GM23338 (cell line): ENCODE measurements around the gene PCBP3. TPM values are rescaled to one million over a fixed set of nuclear protein-coding genes. Genes with fewer than 3 reads are reported as not detected.

Experiments
- ATAC-seq: fragments of 200-7000 bp; cut with Tn5 transposase; 3 replicates; pipeline ENCODE4 v1.9.1; 2020
- DNase-seq: peaks from one replicate; pipeline ENCODE4 v3.0.0-alpha.2; 2015; ENCODE audit warnings: low spot score
- H2AFZ ChIP-seq: fragments of 200-600 bp; sonication (generic); 2 replicates; pipeline ENCODE4 v1.8.0; 2016; ENCODE audit warnings: antibody characterized with exemption, mild to moderate bottlenecking, moderate library complexity
- H3F3A ChIP-seq: fragments of 200-600 bp; sonication (generic); replicated peaks from 2 replicates; pipeline ENCODE4 v1.8.0; 2017; ENCODE audit warnings: antibody characterized with exemption, mixed run types, low read depth
- H3K27ac ChIP-seq: fragments of 200-600 bp; sonication (generic); 2 replicates; pipeline ENCODE4 v1.6.1; 2016; ENCODE audit warnings: low read depth
- H3K27me3 ChIP-seq: fragments of 200-600 bp; sonication (generic); 2 replicates; pipeline ENCODE4 v1.8.0; 2016; ENCODE audit warnings: mild to moderate bottlenecking, mixed run types, moderate library complexity; ENCODE audit not compliant: insufficient read depth
- H3K36me3 ChIP-seq: fragments of 200-600 bp; sonication (generic); 2 replicates; pipeline ENCODE4 v1.8.0; 2016; ENCODE audit warnings: mild to moderate bottlenecking; ENCODE audit not compliant: insufficient read depth
- H3K4me1 ChIP-seq: fragments of 200-600 bp; sonication (generic); 2 replicates; pipeline ENCODE4 v1.8.0; 2016; ENCODE audit warnings: mild to moderate bottlenecking, moderate library complexity; ENCODE audit not compliant: insufficient read depth
- H3K4me2 ChIP-seq: fragments of 200-600 bp; sonication (generic); 2 replicates; pipeline ENCODE4 v1.7.1; 2017; ENCODE audit warnings: mixed run types
- H3K4me3 ChIP-seq: fragments of 200-600 bp; sonication (generic); 2 replicates; pipeline ENCODE4 v1.6.1; 2016; ENCODE audit warnings: mixed run types
- H3K79me2 ChIP-seq: fragments of 200-600 bp; sonication (generic); replicated peaks from 2 replicates; pipeline ENCODE4 v1.8.0; 2017; ENCODE audit warnings: mild to moderate bottlenecking; ENCODE audit not compliant: insufficient read depth
- H3K9me2 ChIP-seq: fragments of 200-600 bp; sonication (generic); 2 replicates; pipeline ENCODE4 v1.8.0; 2017; ENCODE audit not compliant: insufficient read depth
- H4K20me1 ChIP-seq: fragments of 200-600 bp; sonication (generic); replicated peaks from 2 replicates; pipeline ENCODE4 v1.8.0; 2017; ENCODE audit warnings: mild to moderate bottlenecking; ENCODE audit not compliant: insufficient read depth
- H3K27ac Mint-ChIP-seq: 2 replicates; pipeline ENCODE4 v1.8.0; 2020; ENCODE audit warnings: inconsistent platforms, mild to moderate bottlenecking, moderate library complexity, mixed read lengths
- H3K27me3 Mint-ChIP-seq: 3 replicates; pipeline ENCODE4 v1.8.0; 2022; ENCODE audit warnings: low read depth, mild to moderate bottlenecking, moderate library complexity, mixed read lengths, inconsistent platforms; ENCODE audit not compliant: insufficient read depth, poor library complexity
- H3K36me3 Mint-ChIP-seq: 3 replicates; pipeline ENCODE4 v1.8.0; 2021; ENCODE audit warnings: low read depth, mild to moderate bottlenecking, inconsistent platforms, moderate library complexity, mixed read lengths
- H3K4me1 Mint-ChIP-seq: 3 replicates; pipeline ENCODE4 v1.8.0; 2020; ENCODE audit warnings: mild to moderate bottlenecking, inconsistent platforms, mixed read lengths
- H3K4me3 Mint-ChIP-seq: 3 replicates; pipeline ENCODE4 v1.8.0; 2021; ENCODE audit warnings: moderate library complexity, mild to moderate bottlenecking, inconsistent platforms, mixed read lengths
- H3K9me3 Mint-ChIP-seq: 3 replicates; pipeline ENCODE4 v1.8.0; 2020; ENCODE audit warnings: moderate library complexity, mild to moderate bottlenecking, inconsistent platforms, mixed read lengths
- CREB1 ChIP-seq: fragments of 250-450 bp; sonication (Bioruptor Pico); IDR thresholded peaks from 2 replicates; pipeline ENCODE4 v1.5.0; 2020; ENCODE audit warnings: low read depth, mild to moderate bottlenecking, moderate library complexity
- CTCF ChIP-seq, 2 experiments: fragments of 200-600 bp in 1 of 2; sonication (generic) in 1 of 2; conservative IDR thresholded peaks; 2 replicates each; pipeline versions ENCODE4 v1.5.1 to v1.6.1; 2016 to 2017; ENCODE audit warnings: antibody characterized with exemption in 2 of 2, low read depth in 2 of 2, mild to moderate bottlenecking in 2 of 2, moderate library complexity in 1 of 2
- ETS1 ChIP-seq: IDR thresholded peaks from 2 replicates; pipeline ENCODE4 v1.6.1; 2016; ENCODE audit warnings: antibody characterized with exemption
- JUNB ChIP-seq: IDR thresholded peaks from one replicate; pipeline ENCODE4 v1.6.1; 2016; ENCODE audit warnings: antibody characterized with exemption; ENCODE audit not compliant: unreplicated experiment
- NANOG ChIP-seq: IDR thresholded peaks from 2 replicates; pipeline ENCODE4 v1.6.1; 2016; ENCODE audit warnings: antibody characterized with exemption, borderline replicate concordance
- ZNF114 ChIP-seq: fragments of 250-450 bp; sonication (Bioruptor Pico); IDR thresholded peaks from 2 replicates; pipeline ENCODE4 v1.5.0; 2020; ENCODE audit warnings: mild to moderate bottlenecking, moderate library complexity
- ZNF331 ChIP-seq: fragments of 250-450 bp; sonication (Bioruptor Pico); IDR thresholded peaks from 2 replicates; pipeline ENCODE4 v1.5.0; 2020; ENCODE audit warnings: low read depth, mild to moderate bottlenecking, moderate library complexity
- ZNF462 ChIP-seq: fragments of 250-450 bp; sonication (Bioruptor Pico); IDR thresholded peaks from 2 replicates; pipeline ENCODE4 v1.5.0; 2020; ENCODE audit warnings: mild to moderate bottlenecking, moderate library complexity
- polyA plus RNA-seq: library from polyadenylated mRNA; unstranded; fragments of >200 nt; fragmentation: Nextera tagmentation; extraction: Ambion mirVana; gene quantifications from 2 replicates; pipeline ENCODE4 v1.2.1, GENCODE V29; 2016
- total RNA-seq: library from RNA; depleted of rRNA; stranded (reverse); fragments of >200 nt; shearing (Covaris generic); gene quantifications from 2 replicates; pipeline ENCODE4 v1.2.3, GENCODE V29; 2014

PCBP3 gene
- total and polyA plus RNA-seq, 2 experiments from 2014 or later, result 7.1 to 9.1 TPM

- TF ChIP-seq ZNF462 (no peak), JUNB (no peak), ZNF114 (CRISPR knock-in tag) (no peak), ETS1 (no peak), CTCF (conservative IDR thresholded peaks at IDR 0.05; ENCODE audit: low read depth in 2 of 2) (no peak)
Observed at GRCh38 chr21:45910548-45911221, 267.2 kb downstream of the PCBP3 start (continued).

- Histone ChIP-seq H2AFZ (no peak overlapping the region), H3K9me2 (no peaks in the 10 kb centered on the region), H3K79me2 (no peaks in the 10 kb centered on the region), H3K36me3 (no peaks in the 10 kb centered on the region), H3K4me3 (no peak overlapping the region), H3F3A (no peaks in the 10 kb centered on the region), H3K4me1 (no peaks in the 10 kb centered on the region), H4K20me1 (no peaks in the 10 kb centered on the region), H3K27ac (no peak overlapping the region), H3K27me3 (no peaks in the 10 kb centered on the region), H3K4me2 (no peak overlapping the region)
- Mint-ChIP-seq H3K27me3 (peaks cover 8% of the 10 kb centered on the region), H3K4me3 (no peak overlapping the region), H3K36me3 (no peaks in the 10 kb centered on the region), H3K27ac (no peak overlapping the region), H3K9me3 (no peaks in the 10 kb centered on the region), H3K4me1 (no peaks in the 10 kb centered on the region)
- DNase-seq, result no peak
- ATAC-seq, result no peak
- TF ChIP-seq NANOG (no peak), CTCF (conservative IDR thresholded peaks at IDR 0.05; ENCODE audit: low read depth in 2 of 2) (no peak), ZNF114 (CRISPR knock-in tag) (no peak), ZNF331 (CRISPR knock-in tag) (no peak), CREB1 (CRISPR knock-in tag) (no peak)
Observed at GRCh38 chr21:45911806-45912325, 268.3 kb downstream of the PCBP3 start.
